Measurements from ENCODE around the gene RPS21. TPM values are rescaled to one million over a fixed set of nuclear protein-coding genes. Genes with fewer than 3 reads are reported as not detected.

RPS21 gene
- total and polyA plus RNA-seq, 2 of the 13 experiments (the other 11 are each of a cell fraction or from before 2014, with no cell fraction given): 2,647 to 11,063 TPM

GRCh38 chr20:62350098-62350628 lies 36.7 kb upstream of the RPS21 start (continued):
- TF ChIP-seq ZBTB40 (IDR thresholded peaks at IDR 0.05) (no peak), ZBTB40 (CRISPR knock-in tag; IDR thresholded peaks at IDR 0.05) (no peak), RXRA (CRISPR knock-in tag; IDR thresholded peaks at IDR 0.05) (peak; percentile 33; the same call in 1 of the 2 replicates), HNF4A (CRISPR knock-in tag; IDR thresholded peaks at IDR 0.05) (peak; percentile 44; the same call in 1 of the 2 replicates), ZNF770 (CRISPR knock-in tag; IDR thresholded peaks at IDR 0.05) (no peak), MYC (CRISPR knock-in tag; IDR thresholded peaks at IDR 0.05; ENCODE audit: borderline replicate concordance) (0 out of 2 replicates have a peak, but pooled peaks have one; percentile 34), ZMYM2 (CRISPR knock-in tag; IDR thresholded peaks at IDR 0.05) (no peak), MXD1 (CRISPR knock-in tag; IDR thresholded peaks at IDR 0.05) (no peak), MEIS1 (CRISPR knock-in tag; IDR thresholded peaks at IDR 0.05; ENCODE audit: borderline replicate concordance) (no peak), ZNF891 (CRISPR knock-in tag; IDR thresholded peaks at IDR 0.05) (peak; percentile 62; the same call in 1 of the 2 replicates), REXO4 (CRISPR knock-in tag; IDR thresholded peaks at IDR 0.05; ENCODE audit: borderline replicate concordance) (no peak), ZNF121 (CRISPR knock-in tag; IDR thresholded peaks at IDR 0.05) (peak; percentile 99), ZNF788 (CRISPR knock-in tag; IDR thresholded peaks at IDR 0.05; ENCODE audit: borderline replicate concordance) (no peak), ARNT (IDR thresholded peaks at IDR 0.05) (no peak), ZSCAN12 (CRISPR knock-in tag; IDR thresholded peaks at IDR 0.05) (no peak), RAD21 (CRISPR knock-in tag; IDR thresholded peaks at IDR 0.05) (0 out of 2 replicates have a peak, but pooled peaks have one; percentile 12), ZSCAN25 (CRISPR knock-in tag; IDR thresholded peaks at IDR 0.05) (peak; percentile 96)
- TF ChIP-seq, protein P1, sequence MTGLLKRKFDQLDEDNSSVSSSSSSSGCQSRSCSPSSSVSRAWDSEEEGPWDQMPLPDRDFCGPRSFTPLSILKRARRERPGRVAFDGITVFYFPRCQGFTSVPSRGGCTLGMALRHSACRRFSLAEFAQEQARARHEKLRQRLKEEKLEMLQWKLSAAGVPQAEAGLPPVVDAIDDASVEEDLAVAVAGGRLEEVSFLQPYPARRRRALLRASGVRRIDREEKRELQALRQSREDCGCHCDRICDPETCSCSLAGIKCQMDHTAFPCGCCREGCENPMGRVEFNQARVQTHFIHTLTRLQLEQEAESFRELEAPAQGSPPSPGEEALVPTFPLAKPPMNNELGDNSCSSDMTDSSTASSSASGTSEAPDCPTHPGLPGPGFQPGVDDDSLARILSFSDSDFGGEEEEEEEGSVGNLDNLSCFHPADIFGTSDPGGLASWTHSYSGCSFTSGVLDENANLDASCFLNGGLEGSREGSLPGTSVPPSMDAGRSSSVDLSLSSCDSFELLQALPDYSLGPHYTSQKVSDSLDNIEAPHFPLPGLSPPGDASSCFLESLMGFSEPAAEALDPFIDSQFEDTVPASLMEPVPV (CRISPR knock-in tag; IDR thresholded peaks at IDR 0.05): no peak

Data from HepG2 (cell line).